Keratinocyte (primary cell): Measurements from ENCODE around the gene CCDC197. TPM values are rescaled to one million over a fixed set of nuclear protein-coding genes. Genes with fewer than 3 reads are reported as not detected.

Experiments used
- DNase-seq: peaks from one replicate; pipeline ENCODE4 v3.0.0-alpha.2; 2011; ENCODE audit warnings: low read depth, missing footprints, low spot score
- FAIRE-seq: peaks from 2 replicates; lab custom pipeline; 2011; peaks lifted over from hg19 to GRCh38; lab: Jason Lieb, UNC
- H2AFZ ChIP-seq: 2 replicates; pipeline ENCODE4 v1.6.0; 2012; ENCODE audit warnings: low read length, control low read depth, inconsistent platforms; ENCODE audit not compliant: control insufficient read depth
- H3K27ac ChIP-seq: 2 replicates; pipeline ENCODE4 v1.5.1; 2011; ENCODE audit warnings: low read length; ENCODE audit not compliant: control insufficient read depth, insufficient read depth
- H3K27me3 ChIP-seq: 3 replicates; pipeline ENCODE4 v1.6.0; 2011; ENCODE audit warnings: low read length; ENCODE audit not compliant: control insufficient read depth, insufficient read depth; ENCODE audit errors: extremely low read depth
- H3K36me3 ChIP-seq, 2 experiments: 2 replicates in 1 of 2; 3 replicates in 1 of 2; pipeline ENCODE4 v1.5.1; 2011; ENCODE audit warnings: low read length in 2 of 2, mild to moderate bottlenecking in 1 of 2; ENCODE audit not compliant: control insufficient read depth in 2 of 2, insufficient read depth in 2 of 2; ENCODE audit errors: extremely low read depth in 1 of 2
- H3K4me1 ChIP-seq: 3 replicates; pipeline ENCODE4 v1.5.1; 2011; ENCODE audit warnings: low read length; ENCODE audit not compliant: control insufficient read depth, insufficient read depth; ENCODE audit errors: extremely low read depth
- H3K4me2 ChIP-seq: 3 replicates; pipeline ENCODE4 v1.6.0; 2011; ENCODE audit warnings: low read depth, low read length; ENCODE audit not compliant: control insufficient read depth, insufficient read depth; ENCODE audit errors: extremely low read depth
- H3K4me3 ChIP-seq, 3 experiments: fragments of 200-600 bp in 1 of 3; sonication (generic) in 1 of 3; 2 replicates in 2 of 3; 3 replicates in 1 of 3; pipeline ENCODE4 v1.5.1; 2011 to 2016; ENCODE audit warnings: low read length in 3 of 3, mild to moderate bottlenecking in 3 of 3, control low read depth in 2 of 3, inconsistent platforms in 1 of 3, low read depth in 1 of 3, mixed read lengths in 1 of 3, mixed run types in 1 of 3, moderate library complexity in 1 of 3; ENCODE audit not compliant: control insufficient read depth in 2 of 3, insufficient read depth in 2 of 3; ENCODE audit errors: extremely low read depth in 1 of 3
- H3K79me2 ChIP-seq: 2 replicates; pipeline ENCODE4 v1.6.0; 2012; ENCODE audit warnings: low read length; ENCODE audit not compliant: control insufficient read depth, insufficient read depth
- H3K9ac ChIP-seq: 3 replicates; pipeline ENCODE4 v1.6.0; 2011; ENCODE audit warnings: low read length; ENCODE audit not compliant: control insufficient read depth, insufficient read depth; ENCODE audit errors: extremely low read depth
- H3K9me1 ChIP-seq: 3 replicates; pipeline ENCODE4 v1.6.0; 2011; ENCODE audit warnings: low read length; ENCODE audit not compliant: control insufficient read depth, insufficient read depth; ENCODE audit errors: extremely low read depth
- H3K9me3 ChIP-seq: 2 replicates; pipeline ENCODE4 v1.5.1; 2012; ENCODE audit warnings: low read depth, low read length; ENCODE audit not compliant: control insufficient read depth
- H4K20me1 ChIP-seq: 3 replicates; pipeline ENCODE4 v1.6.0; 2011; ENCODE audit warnings: low read length; ENCODE audit not compliant: control insufficient read depth, insufficient read depth; ENCODE audit errors: extremely low read depth
- EZH2 ChIP-seq: IDR thresholded peaks from one replicate; pipeline ENCODE4 v1.6.1; 2012; ENCODE audit warnings: inconsistent platforms, mild to moderate bottlenecking, low read length, moderate library complexity
- dilution Hi-C: fragments of 300-500 bp; cut with MboI; formaldehyde crosslinking; loops from one replicate; pipeline ENCODE4 v1.7.0; 2020; ENCODE audit warnings: low sequenced_read_pairs; ENCODE audit not compliant: extremely low pct_ligation_motif_present
- polyA plus RNA-seq, 5 experiments: library from polyadenylated mRNA; depleted of rRNA in 3 of 5; stranded (reverse) in 3 of 5; stranded (forward) in 1 of 5; unstranded in 1 of 5; fragments of >200 nt; gene quantifications; 1 replicate in 1 of 5; 2 replicates in 3 of 5; 3 replicates in 1 of 5; pipeline versions ENCODE4 v1.2.1 to v1.2.3, GENCODE V29; 2011 to 2012; ENCODE audit warnings: missing spikeins in 2 of 5, low read depth in 1 of 5, low replicate concordance in 1 of 5
- TF ChIP-seq, protein P1 (sequence below), 3 experiments: IDR thresholded peaks in 1 of 3; conservative IDR thresholded peaks in 1 of 3; optimal IDR thresholded peaks in 1 of 3; 2 replicates in 2 of 3; 3 replicates in 1 of 3; pipeline versions ENCODE3 to v1.5.1; 2011; ENCODE audit warnings: low read length in 3 of 3, mild to moderate bottlenecking in 3 of 3, moderate library complexity in 2 of 3, control low read depth in 1 of 3, inconsistent platforms in 1 of 3; ENCODE audit not compliant: insufficient read depth in 2 of 3; ENCODE audit errors: extremely low read depth in 1 of 3

CCDC197 gene
- polyA plus RNA-seq, 1 donor (not counting 4 experiments of a cell fraction or from before 2014, with no cell fraction given) = not detected

DNA sequence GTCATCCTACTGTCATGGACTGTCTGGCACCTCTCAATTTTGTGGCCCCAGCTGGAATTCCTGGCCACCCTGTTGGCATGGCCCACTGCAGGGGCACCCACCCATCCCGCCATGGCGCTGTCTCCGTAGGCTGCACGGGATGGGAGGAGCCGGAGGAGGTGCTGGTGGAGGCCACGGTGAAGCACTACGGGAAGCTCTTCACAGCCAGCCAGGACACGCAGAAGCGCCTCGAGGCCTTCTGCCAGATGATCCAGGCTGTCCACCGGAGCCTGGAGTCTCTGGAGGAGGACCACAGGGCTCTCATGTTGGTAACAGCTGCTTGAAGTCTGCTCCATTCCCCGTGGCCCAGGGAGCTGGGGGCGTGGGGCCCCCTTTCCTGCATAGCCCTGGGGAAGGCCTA lies 3.9 kb downstream of the CCDC197 start:
- H2AFZ ChIP-seq = peak overlapping the region; percentile 20
- H3K4me2 ChIP-seq = peak overlapping the region; percentile 40
- no peak for TF ChIP-seq EZH2
- TF ChIP-seq, protein P1, sequence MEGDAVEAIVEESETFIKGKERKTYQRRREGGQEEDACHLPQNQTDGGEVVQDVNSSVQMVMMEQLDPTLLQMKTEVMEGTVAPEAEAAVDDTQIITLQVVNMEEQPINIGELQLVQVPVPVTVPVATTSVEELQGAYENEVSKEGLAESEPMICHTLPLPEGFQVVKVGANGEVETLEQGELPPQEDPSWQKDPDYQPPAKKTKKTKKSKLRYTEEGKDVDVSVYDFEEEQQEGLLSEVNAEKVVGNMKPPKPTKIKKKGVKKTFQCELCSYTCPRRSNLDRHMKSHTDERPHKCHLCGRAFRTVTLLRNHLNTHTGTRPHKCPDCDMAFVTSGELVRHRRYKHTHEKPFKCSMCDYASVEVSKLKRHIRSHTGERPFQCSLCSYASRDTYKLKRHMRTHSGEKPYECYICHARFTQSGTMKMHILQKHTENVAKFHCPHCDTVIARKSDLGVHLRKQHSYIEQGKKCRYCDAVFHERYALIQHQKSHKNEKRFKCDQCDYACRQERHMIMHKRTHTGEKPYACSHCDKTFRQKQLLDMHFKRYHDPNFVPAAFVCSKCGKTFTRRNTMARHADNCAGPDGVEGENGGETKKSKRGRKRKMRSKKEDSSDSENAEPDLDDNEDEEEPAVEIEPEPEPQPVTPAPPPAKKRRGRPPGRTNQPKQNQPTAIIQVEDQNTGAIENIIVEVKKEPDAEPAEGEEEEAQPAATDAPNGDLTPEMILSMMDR (optimal IDR thresholded peaks at IDR 0.05 in 1 of 3, IDR thresholded peaks at IDR 0.05 in 1 of 3, conservative IDR thresholded peaks at IDR 0.05 in 1 of 3; ENCODE audit: extremely low read depth in 1 of 3, insufficient read depth in 2 of 3, low read length in 3 of 3) = no peak
- H3K9ac ChIP-seq = no peak overlapping the region
- H3K27me3 ChIP-seq = peaks cover 4% of the 10 kb centered on the region
- no peaks in the 10 kb centered on the region for H3K79me2 ChIP-seq
- H3K9me3 ChIP-seq = no peaks in the 10 kb centered on the region
- peaks cover 12% of the 10 kb centered on the region for H3K4me1 ChIP-seq
- no peaks in the 10 kb centered on the region for H3K9me1 ChIP-seq
- dilution Hi-C loops = no loop called here
- H3K27ac ChIP-seq = no peak overlapping the region
- H3K36me3 ChIP-seq = no peaks in the 10 kb centered on the region
- no peaks in the 10 kb centered on the region for H4K20me1 ChIP-seq
- DNase-seq (peak; percentile 36), FAIRE-seq (peak; percentile 53)
- H3K4me3 ChIP-seq = no peak overlapping the region

DNA sequence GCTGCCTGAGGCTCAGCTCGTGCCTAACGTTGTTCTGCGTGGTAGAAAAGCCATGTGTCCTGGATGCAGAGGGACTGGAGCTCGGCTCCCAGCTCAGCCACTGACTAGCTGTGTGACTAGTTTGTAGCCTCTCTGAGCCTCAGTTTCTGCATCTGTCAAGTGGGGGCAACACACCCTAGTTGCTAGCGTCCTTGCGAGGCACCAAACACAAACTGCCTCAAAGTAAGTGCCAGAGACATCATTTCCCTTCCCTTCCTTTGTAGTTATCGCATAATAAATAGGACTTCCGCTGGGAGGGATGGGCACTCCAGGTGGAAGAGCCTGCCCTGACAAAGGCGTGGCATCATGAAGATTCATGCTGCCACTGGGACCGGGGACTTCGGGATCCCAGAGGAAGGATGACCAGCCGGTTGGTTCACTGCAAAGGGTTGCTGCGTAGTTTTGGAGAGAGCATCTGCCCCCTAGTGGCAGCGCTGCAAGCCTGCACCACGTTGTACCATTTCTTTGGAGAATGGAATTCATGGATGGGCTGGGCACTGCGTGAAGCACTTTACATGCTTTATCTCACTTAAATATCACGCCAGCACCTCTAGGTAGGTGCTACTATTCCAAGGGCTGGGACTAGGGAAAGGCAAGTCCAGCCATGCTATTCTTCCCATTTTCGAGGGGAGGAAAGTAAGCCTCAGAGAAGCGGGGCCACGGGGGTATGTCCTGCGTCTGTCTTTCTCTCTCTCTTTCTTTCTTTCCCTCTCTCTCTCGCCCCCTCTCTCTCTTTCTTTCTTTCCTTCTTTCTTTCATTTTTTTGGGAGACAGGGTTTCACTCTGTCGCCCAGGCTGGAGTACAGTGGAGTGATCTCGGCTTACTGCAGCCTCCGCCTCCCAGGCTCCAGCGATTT lies 4.6 kb downstream of the CCDC197 start:
- Histone ChIP-seq H3K9me1 (no peaks in the 10 kb centered on the region), H3K9ac (no peak overlapping the region), H3K4me3 (no peak overlapping the region), H4K20me1 (no peaks in the 10 kb centered on the region), H3K36me3 (no peaks in the 10 kb centered on the region), H3K4me2 (peak overlapping the region; percentile 40), H3K4me1 (peaks cover 12% of the 10 kb centered on the region), H3K27me3 (peaks cover 4% of the 10 kb centered on the region), H3K79me2 (no peaks in the 10 kb centered on the region), H3K9me3 (no peaks in the 10 kb centered on the region), H3K27ac (no peak overlapping the region), H2AFZ (no peak overlapping the region)
- no peak for DNase-seq
- peak; percentile 90 for FAIRE-seq
- dilution Hi-C loops = no loop called here
- TF ChIP-seq, protein P1 (optimal IDR thresholded peaks at IDR 0.05 in 1 of 3, IDR thresholded peaks at IDR 0.05 in 1 of 3, conservative IDR thresholded peaks at IDR 0.05 in 1 of 3; ENCODE audit: extremely low read depth in 1 of 3, insufficient read depth in 2 of 3, low read length in 3 of 3) = peak; percentile 93 to 100 (median 98)
- TF ChIP-seq EZH2 = no peak
